Measurements from ENCODE around the gene KSR2. TPM values are rescaled to one million over a fixed set of nuclear protein-coding genes. Genes with fewer than 3 reads are reported as not detected.

KSR2 gene
- total RNA-seq, 2 donors from 2014 or later: 1.1 to 2.0 TPM

GRCh38 chr12:117622741-117623140 lies 346.0 kb downstream of the KSR2 start:
- WGBS, 2 experiments (ENCODE audit: insufficient coverage in 1 of 2, insufficient read length in 1 of 2): 85% methylated on average over 1 of the region's 1 CpG; no CpG with 5 or more reads in 1 of the 2 experiments
- Mint-ChIP-seq H3K9me3 (no peaks in the 10 kb centered on the region), H3K27ac (no peak overlapping the region), H3K27me3 (ENCODE audit: insufficient read depth) (peaks cover 5% of the 10 kb centered on the region), H3K4me1 (peaks cover 4% of the 10 kb centered on the region), H3K36me3 (ENCODE audit: low read depth) (no peaks in the 10 kb centered on the region), H3K4me3 (no peak overlapping the region)
- H3K9me3 ChIP-seq (ENCODE audit: control insufficient read depth, low read length): no peaks in the 10 kb centered on the region
- H3K4me3 ChIP-seq (ENCODE audit: low read length): no peak overlapping the region
- H3K27ac ChIP-seq (ENCODE audit: low read depth, low read length): no peak overlapping the region
- TF ChIP-seq CTCF (conservative IDR thresholded peaks at IDR 0.05): no peak
- H3K27me3 ChIP-seq (ENCODE audit: control insufficient read depth, insufficient read depth, low read length, poor library complexity, severe bottlenecking): no peaks in the 10 kb centered on the region
- H3K4me1 ChIP-seq (ENCODE audit: control insufficient read depth, insufficient read depth, low read length): no peaks in the 10 kb centered on the region
- no peak overlapping the region for H3K9ac ChIP-seq (ENCODE audit: extremely low read depth, low read length, poor library complexity, severe bottlenecking)
- no peaks in the 10 kb centered on the region for H3K36me3 ChIP-seq (ENCODE audit: control insufficient read depth, insufficient read depth, low read length)
- no peak for DNase-seq

- no peak overlapping the region for H3K4me3 Mint-ChIP-seq
- peaks cover 4% of the 10 kb centered on the region for H3K4me1 Mint-ChIP-seq
- no peak overlapping the region for H3K27ac ChIP-seq (ENCODE audit: low read depth, low read length)
Observed at GRCh38 chr12:117622087-117622486, 346.7 kb downstream of the KSR2 start.

GRCh38 chr12:117607778-117608177 lies 361.0 kb downstream of the KSR2 start:
- WGBS, 2 experiments (ENCODE audit: insufficient coverage in 1 of 2, insufficient read length in 1 of 2): 85 to 86% methylated on average over 7 of the region's 7 CpGs
- H3K9me3 ChIP-seq (ENCODE audit: control insufficient read depth, low read length): no peaks in the 10 kb centered on the region
- Mint-ChIP-seq H3K4me3 (no peak overlapping the region), H3K4me1 (peaks cover 8% of the 10 kb centered on the region), H3K27me3 (ENCODE audit: insufficient read depth) (peaks cover 5% of the 10 kb centered on the region), H3K27ac (no peak overlapping the region), H3K9me3 (peaks cover 1% of the 10 kb centered on the region), H3K36me3 (ENCODE audit: low read depth) (no peaks in the 10 kb centered on the region)
- H3K27ac ChIP-seq (ENCODE audit: low read depth, low read length): no peak overlapping the region
- no peaks in the 10 kb centered on the region for H3K36me3 ChIP-seq (ENCODE audit: control insufficient read depth, insufficient read depth, low read length)
- no peaks in the 10 kb centered on the region for H3K4me1 ChIP-seq (ENCODE audit: control insufficient read depth, insufficient read depth, low read length)
- no peak for TF ChIP-seq CTCF (conservative IDR thresholded peaks at IDR 0.05)
- no peak overlapping the region for H3K4me3 ChIP-seq (ENCODE audit: low read length)
- no peak overlapping the region for H3K9ac ChIP-seq (ENCODE audit: extremely low read depth, low read length, poor library complexity, severe bottlenecking)
- H3K27me3 ChIP-seq (ENCODE audit: control insufficient read depth, insufficient read depth, low read length, poor library complexity, severe bottlenecking): no peaks in the 10 kb centered on the region
- no peak for DNase-seq

More at GRCh38 chr12:117622087-117622486, 346.7 kb downstream of the KSR2 start:
- no peak for DNase-seq
- Histone ChIP-seq H3K36me3 (ENCODE audit: control insufficient read depth, insufficient read depth, low read length) (no peaks in the 10 kb centered on the region), H3K27me3 (ENCODE audit: control insufficient read depth, insufficient read depth, low read length, poor library complexity, severe bottlenecking) (no peaks in the 10 kb centered on the region), H3K4me3 (ENCODE audit: low read length) (no peak overlapping the region), H3K9me3 (ENCODE audit: control insufficient read depth, low read length) (no peaks in the 10 kb centered on the region), H3K4me1 (ENCODE audit: control insufficient read depth, insufficient read depth, low read length) (no peaks in the 10 kb centered on the region), H3K9ac (ENCODE audit: extremely low read depth, low read length, poor library complexity, severe bottlenecking) (no peak overlapping the region)
- peaks cover 1% of the 10 kb centered on the region for H3K9me3 Mint-ChIP-seq
- no peak overlapping the region for H3K27ac Mint-ChIP-seq
- no peaks in the 10 kb centered on the region for H3K36me3 Mint-ChIP-seq (ENCODE audit: low read depth)
- H3K27me3 Mint-ChIP-seq (ENCODE audit: insufficient read depth): peaks cover 6% of the 10 kb centered on the region
- TF ChIP-seq CTCF (conservative IDR thresholded peaks at IDR 0.05): no peak

Measured in endodermal cell (in vitro differentiated cells).